ENCODE results near the gene MYG1.

GRCh38 chr12:53274445-53274844 is 25.1 kb upstream of the MYG1 start:
- TF ChIP-seq CTCF (IDR thresholded peaks at IDR 0.05) (no peak), POLR2A (IDR thresholded peaks at IDR 0.05) (no peak)

All from Peyer's patch (tissue), 4 donors.